WTC11 (cell line): Measurements from ENCODE around the gene CSTF1. TPM values are rescaled to one million over a fixed set of nuclear protein-coding genes. Genes with fewer than 3 reads are reported as not detected.

ENCODE experiments used
- ATAC-seq: fragments of 200-7000 bp; cut with Tn5 transposase; 2 replicates; pipeline ENCODE4 v1.10.0; 2021; ENCODE audit warnings: mild to moderate bottlenecking, moderate library complexity
- CTCF ChIA-PET: fragments of 300-600 bp; sonication (Branson Sonifier 250); formaldehyde crosslinking; loops from one replicate; lab custom pipeline; 2021; ENCODE audit warnings: antibody characterized with exemption; lab: Charles Lee
- POLR2A ChIA-PET: fragments of 350-600 bp; sonication (Branson Sonifier 250); formaldehyde crosslinking; loops from one replicate; lab custom pipeline; 2021; ENCODE audit warnings: antibody characterized with exemption; lab: Charles Lee
- DNase-seq: peaks from one replicate; pipeline ENCODE4 v3.0.0; 2021; ENCODE audit warnings: low spot score
- H3K27ac Mint-ChIP-seq: 2 replicates; pipeline ENCODE4 v1.8.0; 2021; ENCODE audit warnings: mixed read lengths
- H3K27me3 Mint-ChIP-seq: 2 replicates; pipeline ENCODE4 v1.8.0; 2021; ENCODE audit warnings: low read depth, mild to moderate bottlenecking, moderate library complexity, mixed read lengths
- H3K36me3 Mint-ChIP-seq: 2 replicates; pipeline ENCODE4 v1.8.0; 2021; ENCODE audit warnings: mixed read lengths
- H3K4me1 Mint-ChIP-seq: 2 replicates; pipeline ENCODE4 v1.8.0; 2022; ENCODE audit warnings: mixed read lengths
- H3K4me3 Mint-ChIP-seq: 2 replicates; pipeline ENCODE4 v1.8.0; 2021; ENCODE audit warnings: mild to moderate bottlenecking, moderate library complexity, mixed read lengths
- H3K9me3 Mint-ChIP-seq: 2 replicates; pipeline ENCODE4 v1.8.0; 2021; ENCODE audit warnings: mixed read lengths
- ATF1 ChIP-seq: sonication (generic); formaldehyde crosslinking; IDR thresholded peaks from 2 replicates; pipeline ENCODE4 v1.8.1; 2023; ENCODE audit warnings: mild to moderate bottlenecking, moderate library complexity, missing genetic modification reagents
- CBFB ChIP-seq: sonication (generic); formaldehyde crosslinking; IDR thresholded peaks from 2 replicates; pipeline ENCODE4 v1.8.1; 2022; ENCODE audit warnings: mild to moderate bottlenecking, low read depth, missing genetic modification reagents
- ELF4 ChIP-seq: sonication (generic); formaldehyde crosslinking; IDR thresholded peaks from 2 replicates; pipeline ENCODE4 v1.8.1; 2022; ENCODE audit warnings: low read depth, mild to moderate bottlenecking, moderate library complexity, missing genetic modification reagents
- FOXJ3 ChIP-seq: sonication (generic); formaldehyde crosslinking; IDR thresholded peaks from 2 replicates; pipeline ENCODE4 v1.9.0; 2021; ENCODE audit warnings: missing genetic modification reagents, mild to moderate bottlenecking, borderline replicate concordance
- IRF2 ChIP-seq: sonication (generic); formaldehyde crosslinking; IDR thresholded peaks from 2 replicates; pipeline ENCODE4 v1.8.0; 2022; ENCODE audit warnings: low read depth, missing genetic modification reagents, borderline replicate concordance
- MYBL2 ChIP-seq: sonication (generic); formaldehyde crosslinking; IDR thresholded peaks from 2 replicates; pipeline ENCODE4 v1.8.1; 2023; ENCODE audit warnings: mild to moderate bottlenecking, moderate library complexity, missing genetic modification reagents
- RELA ChIP-seq: sonication (generic); formaldehyde crosslinking; IDR thresholded peaks from 2 replicates; pipeline ENCODE4 v1.8.1; 2022; ENCODE audit warnings: missing genetic modification reagents, mild to moderate bottlenecking, borderline replicate concordance
- SP1 ChIP-seq: sonication (generic); formaldehyde crosslinking; conservative IDR thresholded peaks from 2 replicates; pipeline ENCODE4 v1.8.1; 2022; ENCODE audit warnings: missing genetic modification reagents
- TEAD1 ChIP-seq: sonication (generic); formaldehyde crosslinking; IDR thresholded peaks from 2 replicates; pipeline ENCODE4 v1.8.0; 2022; ENCODE audit warnings: mild to moderate bottlenecking, missing genetic modification reagents
- TEAD4 ChIP-seq: sonication (generic); formaldehyde crosslinking; IDR thresholded peaks from 2 replicates; pipeline ENCODE4 v1.8.0; 2022; ENCODE audit warnings: mild to moderate bottlenecking, missing genetic modification reagents
- ZNF121 ChIP-seq: sonication (generic); formaldehyde crosslinking; IDR thresholded peaks from 2 replicates; pipeline ENCODE4 v1.8.0; 2023; ENCODE audit warnings: missing genetic modification reagents
- ZNF219 ChIP-seq: sonication (generic); formaldehyde crosslinking; IDR thresholded peaks from 2 replicates; pipeline ENCODE4 v1.8.0; 2023; ENCODE audit warnings: missing genetic modification reagents, mild to moderate bottlenecking, borderline replicate concordance
- ZNF423 ChIP-seq: fragments of 250-450 bp; sonication (Bioruptor Pico); IDR thresholded peaks from 2 replicates; pipeline ENCODE4 v2.1.2; 2022; ENCODE audit warnings: mild to moderate bottlenecking, moderate library complexity
- ZNF671 ChIP-seq: fragments of 250-450 bp; sonication (Bioruptor Pico); IDR thresholded peaks from 2 replicates; pipeline ENCODE4 v1.8.0; 2021; ENCODE audit warnings: mild to moderate bottlenecking
- total RNA-seq: library from RNA; stranded (reverse); gene quantifications from 3 replicates; pipeline ENCODE4 v1.2.3, GENCODE V29; 2021
- TF ChIP-seq, protein P1 (sequence below): fragments of 250-450 bp; sonication (Bioruptor Pico); IDR thresholded peaks from 2 replicates; pipeline ENCODE4 v1.9.0; 2021; ENCODE audit warnings: moderate library complexity, mild to moderate bottlenecking, inconsistent platforms, borderline replicate concordance
- TF ChIP-seq, protein P2 (sequence below): sonication (generic); formaldehyde crosslinking; IDR thresholded peaks from 2 replicates; pipeline ENCODE4 v1.8.0; 2022; ENCODE audit warnings: mild to moderate bottlenecking, missing genetic modification reagents
- TF ChIP-seq, protein P3 (sequence below): fragments of 250-450 bp; sonication (Bioruptor Pico); conservative IDR thresholded peaks from 2 replicates; pipeline ENCODE4 v1.9.0; 2021; ENCODE audit warnings: mild to moderate bottlenecking
- TF ChIP-seq, protein P4 (sequence below): sonication (generic); formaldehyde crosslinking; IDR thresholded peaks from 2 replicates; pipeline ENCODE4 v1.8.0; 2023; ENCODE audit warnings: missing genetic modification reagents, mild to moderate bottlenecking, borderline replicate concordance
- TF ChIP-seq, protein P5 (sequence below): sonication (generic); formaldehyde crosslinking; IDR thresholded peaks from 2 replicates; pipeline ENCODE4 v1.8.1; 2022; ENCODE audit warnings: low read depth, missing genetic modification reagents, borderline replicate concordance
- TF ChIP-seq, protein P6 (sequence below): sonication (generic); formaldehyde crosslinking; IDR thresholded peaks from 2 replicates; pipeline ENCODE4 v1.8.1; 2023; ENCODE audit warnings: mild to moderate bottlenecking, missing genetic modification reagents, moderate library complexity

CSTF1 gene
- total RNA-seq, 1 experiment from 2014 or later: 58.5 TPM

DNA sequence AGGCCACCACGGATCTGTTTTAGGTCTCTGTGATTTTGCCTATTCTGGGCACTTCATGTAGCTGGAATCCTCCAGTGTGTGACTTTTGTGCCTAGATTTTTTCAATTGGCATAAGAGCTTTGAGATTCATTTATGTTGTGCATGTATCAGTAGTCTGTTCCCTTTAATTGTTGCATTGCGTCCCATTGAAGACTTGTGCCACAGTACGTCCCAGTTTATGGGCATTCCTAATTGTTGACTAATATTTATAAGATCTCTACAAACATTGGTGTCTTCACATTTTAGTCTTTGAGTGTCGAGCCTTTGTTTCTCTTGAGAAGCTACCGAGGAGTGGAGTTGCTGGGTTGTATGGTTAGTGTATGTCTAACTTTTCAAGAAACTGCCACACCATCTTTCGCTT is 34.4 kb upstream of the CSTF1 start:
- TF ChIP-seq ZNF423 (CRISPR knock-in tag) (no peak), IRF2 (CRISPR knock-in tag) (no peak), TEAD4 (CRISPR knock-in tag) (no peak), SP1 (CRISPR knock-in tag) (no peak), CBFB (CRISPR knock-in tag) (no peak), RELA (no peak), FOXJ3 (CRISPR knock-in tag) (no peak), ZNF671 (CRISPR knock-in tag) (no peak), ZNF219 (no peak), TEAD1 (no peak), ZNF121 (CRISPR knock-in tag) (no peak), ATF1 (no peak)
- TF ChIP-seq, protein P1, sequence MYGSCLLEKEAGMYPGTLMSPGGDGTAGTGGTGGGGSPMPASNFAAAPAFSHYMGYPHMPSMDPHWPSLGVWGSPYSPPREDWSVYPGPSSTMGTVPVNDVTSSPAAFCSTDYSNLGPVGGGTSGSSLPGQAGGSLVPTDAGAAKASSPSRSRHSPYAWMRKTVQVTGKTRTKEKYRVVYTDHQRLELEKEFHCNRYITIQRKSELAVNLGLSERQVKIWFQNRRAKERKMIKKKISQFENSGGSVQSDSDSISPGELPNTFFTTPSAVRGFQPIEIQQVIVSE: no peak
- TF ChIP-seq, protein P2, sequence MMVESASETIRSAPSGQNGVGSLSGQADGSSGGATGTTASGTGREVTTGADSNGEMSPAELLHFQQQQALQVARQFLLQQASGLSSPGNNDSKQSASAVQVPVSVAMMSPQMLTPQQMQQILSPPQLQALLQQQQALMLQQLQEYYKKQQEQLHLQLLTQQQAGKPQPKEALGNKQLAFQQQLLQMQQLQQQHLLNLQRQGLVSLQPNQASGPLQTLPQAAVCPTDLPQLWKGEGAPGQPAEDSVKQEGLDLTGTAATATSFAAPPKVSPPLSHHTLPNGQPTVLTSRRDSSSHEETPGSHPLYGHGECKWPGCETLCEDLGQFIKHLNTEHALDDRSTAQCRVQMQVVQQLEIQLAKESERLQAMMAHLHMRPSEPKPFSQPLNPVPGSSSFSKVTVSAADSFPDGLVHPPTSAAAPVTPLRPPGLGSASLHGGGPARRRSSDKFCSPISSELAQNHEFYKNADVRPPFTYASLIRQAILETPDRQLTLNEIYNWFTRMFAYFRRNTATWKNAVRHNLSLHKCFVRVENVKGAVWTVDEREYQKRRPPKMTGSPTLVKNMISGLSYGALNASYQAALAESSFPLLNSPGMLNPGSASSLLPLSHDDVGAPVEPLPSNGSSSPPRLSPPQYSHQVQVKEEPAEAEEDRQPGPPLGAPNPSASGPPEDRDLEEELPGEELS (CRISPR knock-in tag): no peak
- TF ChIP-seq, protein P3, sequence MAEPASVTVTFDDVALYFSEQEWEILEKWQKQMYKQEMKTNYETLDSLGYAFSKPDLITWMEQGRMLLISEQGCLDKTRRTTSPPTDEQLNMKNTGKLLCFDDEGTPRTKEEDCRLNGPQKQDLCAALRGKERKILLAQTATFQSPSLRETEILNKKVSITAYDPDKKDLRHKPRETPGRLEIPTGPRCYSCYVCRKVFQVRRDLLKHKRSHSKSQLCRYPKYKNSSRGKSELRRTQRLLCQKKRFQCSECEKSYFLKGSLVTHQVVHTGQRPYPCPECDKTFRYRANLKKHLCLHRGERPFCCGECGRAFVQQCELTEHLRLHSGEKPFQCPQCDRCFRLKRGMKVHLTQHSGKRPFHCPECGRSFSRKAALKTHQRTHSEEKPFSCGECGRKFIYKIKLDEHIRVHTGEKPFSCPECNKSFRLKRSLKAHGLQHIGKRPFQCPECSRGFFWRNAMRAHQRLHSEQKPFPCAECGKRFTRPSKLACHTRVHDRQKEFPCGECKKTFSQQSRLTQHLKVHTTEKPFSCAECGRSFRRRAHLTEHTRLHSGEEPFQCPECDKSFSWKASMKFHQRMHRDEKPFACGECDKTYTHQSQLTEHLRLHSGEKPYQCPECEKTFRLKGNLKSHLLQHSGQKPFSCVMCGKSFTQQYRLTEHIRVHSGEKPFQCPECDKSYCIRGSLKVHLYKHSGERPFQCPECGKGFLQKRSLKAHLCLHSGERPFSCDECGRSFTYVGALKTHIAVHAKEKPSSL (CRISPR knock-in tag): no peak
- TF ChIP-seq, protein P4, sequence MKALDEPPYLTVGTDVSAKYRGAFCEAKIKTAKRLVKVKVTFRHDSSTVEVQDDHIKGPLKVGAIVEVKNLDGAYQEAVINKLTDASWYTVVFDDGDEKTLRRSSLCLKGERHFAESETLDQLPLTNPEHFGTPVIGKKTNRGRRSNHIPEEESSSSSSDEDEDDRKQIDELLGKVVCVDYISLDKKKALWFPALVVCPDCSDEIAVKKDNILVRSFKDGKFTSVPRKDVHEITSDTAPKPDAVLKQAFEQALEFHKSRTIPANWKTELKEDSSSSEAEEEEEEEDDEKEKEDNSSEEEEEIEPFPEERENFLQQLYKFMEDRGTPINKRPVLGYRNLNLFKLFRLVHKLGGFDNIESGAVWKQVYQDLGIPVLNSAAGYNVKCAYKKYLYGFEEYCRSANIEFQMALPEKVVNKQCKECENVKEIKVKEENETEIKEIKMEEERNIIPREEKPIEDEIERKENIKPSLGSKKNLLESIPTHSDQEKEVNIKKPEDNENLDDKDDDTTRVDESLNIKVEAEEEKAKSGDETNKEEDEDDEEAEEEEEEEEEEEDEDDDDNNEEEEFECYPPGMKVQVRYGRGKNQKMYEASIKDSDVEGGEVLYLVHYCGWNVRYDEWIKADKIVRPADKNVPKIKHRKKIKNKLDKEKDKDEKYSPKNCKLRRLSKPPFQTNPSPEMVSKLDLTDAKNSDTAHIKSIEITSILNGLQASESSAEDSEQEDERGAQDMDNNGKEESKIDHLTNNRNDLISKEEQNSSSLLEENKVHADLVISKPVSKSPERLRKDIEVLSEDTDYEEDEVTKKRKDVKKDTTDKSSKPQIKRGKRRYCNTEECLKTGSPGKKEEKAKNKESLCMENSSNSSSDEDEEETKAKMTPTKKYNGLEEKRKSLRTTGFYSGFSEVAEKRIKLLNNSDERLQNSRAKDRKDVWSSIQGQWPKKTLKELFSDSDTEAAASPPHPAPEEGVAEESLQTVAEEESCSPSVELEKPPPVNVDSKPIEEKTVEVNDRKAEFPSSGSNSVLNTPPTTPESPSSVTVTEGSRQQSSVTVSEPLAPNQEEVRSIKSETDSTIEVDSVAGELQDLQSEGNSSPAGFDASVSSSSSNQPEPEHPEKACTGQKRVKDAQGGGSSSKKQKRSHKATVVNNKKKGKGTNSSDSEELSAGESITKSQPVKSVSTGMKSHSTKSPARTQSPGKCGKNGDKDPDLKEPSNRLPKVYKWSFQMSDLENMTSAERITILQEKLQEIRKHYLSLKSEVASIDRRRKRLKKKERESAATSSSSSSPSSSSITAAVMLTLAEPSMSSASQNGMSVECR (CRISPR knock-in tag): no peak
- TF ChIP-seq, all 79 proteins: peak for 0
- Mint-ChIP-seq H3K9me3 (no peaks in the 10 kb centered on the region), H3K27me3 (peaks cover 36% of the 10 kb centered on the region), H3K4me1 (peaks cover 24% of the 10 kb centered on the region), H3K4me3 (peak overlapping the region; percentile 54; the same call in 1 of the 2 replicates), H3K36me3 (no peaks in the 10 kb centered on the region), H3K27ac (no peak overlapping the region)
- no peak for ATAC-seq
- no peak for DNase-seq
- ChIA-PET CTCF (interaction anchor here (1.2 to 1.4 kb wide), 3 partner anchors 14 to 192 kb away, joined by 3 to 11 read pairs (median 4); partner anchors contain the start of genes AURKA and CSTF1), POLR2A (no interaction called here)

DNA sequence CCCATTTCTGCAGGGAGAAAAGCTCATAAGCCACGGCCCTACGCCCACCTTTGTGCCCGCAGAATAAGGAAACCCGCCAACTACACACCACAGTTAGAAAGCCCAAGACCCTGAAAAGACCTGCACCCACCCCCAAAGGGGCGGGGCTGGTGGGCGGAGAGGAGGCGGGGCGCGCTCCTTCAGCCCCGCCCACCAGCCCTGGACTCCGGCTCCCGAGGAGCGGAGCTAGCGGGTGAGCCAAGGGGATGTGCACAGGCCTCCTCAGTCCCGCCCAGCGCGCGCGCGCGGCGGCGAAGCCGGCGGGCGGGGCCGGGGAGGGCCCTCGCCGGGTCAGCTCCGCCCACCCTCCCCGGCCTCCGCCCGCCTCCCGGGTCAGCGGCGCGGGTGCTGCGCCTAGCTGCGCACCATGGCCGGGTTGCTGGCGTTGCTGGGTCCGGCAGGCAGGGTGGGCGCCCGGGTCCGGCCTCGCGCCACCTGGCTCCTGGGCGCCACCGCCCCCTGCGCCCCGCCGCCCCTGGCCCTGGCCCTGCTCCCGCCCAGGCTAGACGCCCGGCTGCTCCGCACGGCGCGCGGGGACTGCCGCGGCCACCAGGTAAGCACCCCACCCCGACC is 33.7 kb upstream of the CSTF1 start, which contains the start of gene FAM210B:
Gene FAM210B, plus strand, starts transcription at position 375 of the 612 bp plus-strand sequence. Its CDS starts 32 bp downstream, at position 407.
- no peaks in the 10 kb centered on the region for H3K9me3 Mint-ChIP-seq
- peak within 1 kb of the TSS; percentile 83 for H3K4me3 Mint-ChIP-seq
- POLR2A ChIA-PET: no interaction called here
- ATAC-seq (peak; percentile 97), DNase-seq (peak; percentile 85)
- H3K27me3 Mint-ChIP-seq: peaks cover 36% of the 10 kb centered on the region
- peaks cover 24% of the 10 kb centered on the region for H3K4me1 Mint-ChIP-seq
- CTCF ChIA-PET: interaction anchor here (1.2 to 1.4 kb wide), 3 partner anchors 15 to 192 kb away, joined by 3 to 11 read pairs (median 4); partner anchors contain the start of genes AURKA and CSTF1
- H3K27ac Mint-ChIP-seq: no peak within 1 kb of the TSS
- H3K36me3 Mint-ChIP-seq: no peaks in the 10 kb centered on the region
- TF ChIP-seq, protein P5, sequence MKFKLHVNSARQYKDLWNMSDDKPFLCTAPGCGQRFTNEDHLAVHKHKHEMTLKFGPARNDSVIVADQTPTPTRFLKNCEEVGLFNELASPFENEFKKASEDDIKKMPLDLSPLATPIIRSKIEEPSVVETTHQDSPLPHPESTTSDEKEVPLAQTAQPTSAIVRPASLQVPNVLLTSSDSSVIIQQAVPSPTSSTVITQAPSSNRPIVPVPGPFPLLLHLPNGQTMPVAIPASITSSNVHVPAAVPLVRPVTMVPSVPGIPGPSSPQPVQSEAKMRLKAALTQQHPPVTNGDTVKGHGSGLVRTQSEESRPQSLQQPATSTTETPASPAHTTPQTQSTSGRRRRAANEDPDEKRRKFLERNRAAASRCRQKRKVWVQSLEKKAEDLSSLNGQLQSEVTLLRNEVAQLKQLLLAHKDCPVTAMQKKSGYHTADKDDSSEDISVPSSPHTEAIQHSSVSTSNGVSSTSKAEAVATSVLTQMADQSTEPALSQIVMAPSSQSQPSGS (CRISPR knock-in tag): no peak
- no peak for TF ChIP-seq ELF4 (CRISPR knock-in tag)
- TF ChIP-seq, protein P6, sequence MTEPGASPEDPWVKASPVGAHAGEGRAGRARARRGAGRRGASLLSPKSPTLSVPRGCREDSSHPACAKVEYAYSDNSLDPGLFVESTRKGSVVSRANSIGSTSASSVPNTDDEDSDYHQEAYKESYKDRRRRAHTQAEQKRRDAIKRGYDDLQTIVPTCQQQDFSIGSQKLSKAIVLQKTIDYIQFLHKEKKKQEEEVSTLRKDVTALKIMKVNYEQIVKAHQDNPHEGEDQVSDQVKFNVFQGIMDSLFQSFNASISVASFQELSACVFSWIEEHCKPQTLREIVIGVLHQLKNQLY: no peak
- no peak for TF ChIP-seq MYBL2
